H1 (cell line): Measurements from ENCODE around the gene SIX1.

Experiments used
- CTCF ChIP-seq, 3 experiments: IDR thresholded peaks; 1 replicate in 2 of 3; 2 replicates in 1 of 3; pipeline versions ENCODE4 v1.5.1 to v1.6.1; 2011; ENCODE audit warnings: low read length in 3 of 3, mild to moderate bottlenecking in 3 of 3, inconsistent platforms in 2 of 3, low read depth in 1 of 3, moderate library complexity in 1 of 3; ENCODE audit not compliant: insufficient read depth in 1 of 3; ENCODE audit errors: control extremely low read depth in 1 of 3
- EZH2 ChIP-seq: fragments of 200-600 bp; sonication (generic); IDR thresholded peaks from 2 replicates; pipeline ENCODE4 v1.7.1; 2012; ENCODE audit warnings: low read depth, mild to moderate bottlenecking, moderate library complexity, low read length, inconsistent platforms; ENCODE audit not compliant: severe bottlenecking
- JUND ChIP-seq: IDR thresholded peaks from 2 replicates; pipeline ENCODE4 v1.6.1; 2011; ENCODE audit warnings: mild to moderate bottlenecking, improper control_type of control experiment, low read length
- KDM5A ChIP-seq: fragments of 200-600 bp; IDR thresholded peaks from 2 replicates; pipeline ENCODE4 v1.7.1; 2012; ENCODE audit warnings: mild to moderate bottlenecking, low read length, inconsistent platforms, mixed read lengths
- MAX ChIP-seq: IDR thresholded peaks from 2 replicates; pipeline ENCODE4 v1.6.1; 2012; ENCODE audit warnings: inconsistent platforms
- POLR2A ChIP-seq, 2 experiments: IDR thresholded peaks; 1 replicate in 1 of 2; 2 replicates in 1 of 2; pipeline ENCODE4 v1.6.1; 2011; ENCODE audit warnings: low read depth in 2 of 2, low read length in 2 of 2, mild to moderate bottlenecking in 2 of 2; ENCODE audit errors: control extremely low read depth in 1 of 2
- POLR2AphosphoS5 ChIP-seq: IDR thresholded peaks from 2 replicates; pipeline ENCODE4 v1.6.1; 2011; ENCODE audit warnings: low read depth, low read length
- RFX5 ChIP-seq: IDR thresholded peaks from 2 replicates; pipeline ENCODE4 v1.6.1; 2011; ENCODE audit warnings: low read depth, low read length, improper control_type of control experiment, borderline replicate concordance

DNA sequence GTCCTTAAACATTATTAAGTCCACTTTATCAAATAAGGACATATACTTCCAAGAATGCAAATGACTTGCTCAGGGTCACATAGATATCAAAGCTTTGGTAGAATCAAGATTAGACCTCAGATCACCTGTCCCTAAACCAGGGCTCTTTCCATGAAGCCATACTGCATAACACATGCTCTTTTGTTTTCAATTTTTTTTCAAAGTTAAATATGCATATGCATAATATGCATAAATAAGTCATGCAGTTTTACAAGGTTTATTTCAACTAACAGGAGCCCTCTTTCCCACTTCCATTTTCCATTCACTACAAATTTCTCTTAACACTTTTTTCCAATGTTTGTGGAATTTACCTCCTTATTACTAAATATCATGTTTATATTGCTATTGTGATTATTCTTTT is 53.1 kb downstream of the SIX1 start:
- TF ChIP-seq EZH2 (no peak), MAX (no peak), POLR2A (IDR thresholded peaks at IDR 0.05; ENCODE audit: control extremely low read depth in 1 of 2, low read depth in 2 of 2, low read length in 2 of 2) (no peak), RFX5 (no peak), KDM5A (no peak), POLR2AphosphoS5 (no peak), JUND (no peak), CTCF (IDR thresholded peaks at IDR 0.05; ENCODE audit: control extremely low read depth in 1 of 3, insufficient read depth in 1 of 3, low read depth in 1 of 3, low read length in 3 of 3) (no peak)
